Glutamatergic neuron (in vitro differentiated cells): ENCODE results near the gene MDH1. TPM values are rescaled to one million over a fixed set of nuclear protein-coding genes. Genes with fewer than 3 reads are reported as not detected.

ENCODE experiments used
- DNase-seq: peaks from one replicate; pipeline ENCODE4 v3.0.0; 2022
- H3K27ac Mint-ChIP-seq: one replicate; pipeline ENCODE4 v1.8.0; 2020; ENCODE audit warnings: mild to moderate bottlenecking, mixed read lengths, inconsistent platforms; ENCODE audit not compliant: unreplicated experiment
- H3K27me3 Mint-ChIP-seq: one replicate; pipeline ENCODE4 v1.8.0; 2020; ENCODE audit warnings: mild to moderate bottlenecking, moderate library complexity, mixed read lengths, inconsistent platforms; ENCODE audit not compliant: unreplicated experiment
- H3K36me3 Mint-ChIP-seq: one replicate; pipeline ENCODE4 v1.8.0; 2020; ENCODE audit warnings: mild to moderate bottlenecking, mixed read lengths, inconsistent platforms; ENCODE audit not compliant: unreplicated experiment
- H3K4me1 Mint-ChIP-seq: one replicate; pipeline ENCODE4 v1.8.0; 2020; ENCODE audit warnings: mild to moderate bottlenecking, low read depth, mixed read lengths, inconsistent platforms; ENCODE audit not compliant: unreplicated experiment
- H3K4me3 Mint-ChIP-seq: one replicate; pipeline ENCODE4 v1.8.0; 2020; ENCODE audit warnings: mild to moderate bottlenecking, mixed read lengths, inconsistent platforms; ENCODE audit not compliant: unreplicated experiment
- H3K9me3 Mint-ChIP-seq: one replicate; pipeline ENCODE4 v1.8.0; 2020; ENCODE audit warnings: mild to moderate bottlenecking, moderate library complexity, mixed read lengths, inconsistent platforms; ENCODE audit not compliant: unreplicated experiment
- CTCF ChIP-seq: fragments of 200-600 bp; sonication (generic); IDR thresholded peaks from one replicate; pipeline ENCODE4 v1.5.0; 2021; ENCODE audit not compliant: partially characterized antibody, unreplicated experiment
- total RNA-seq: library from RNA; stranded (reverse); fragmentation: NEBNext Ultra II Directional; extraction: Animal tissue kit (Norgen Biotek cat#: 25700); gene quantifications from one replicate; pipeline ENCODE4 v1.2.1, GENCODE V29; 2021; ENCODE audit not compliant: unreplicated experiment

The MDH1 gene
- total RNA-seq, 1 donor from 2014 or later: 103 TPM

- Mint-ChIP-seq H3K4me3 (no peak overlapping the region), H3K27me3 (no peaks in the 10 kb centered on the region), H3K4me1 (no peaks in the 10 kb centered on the region), H3K27ac (no peak overlapping the region), H3K36me3 (no peaks in the 10 kb centered on the region), H3K9me3 (no peaks in the 10 kb centered on the region)
- TF ChIP-seq CTCF: no peak
- DNase-seq: no peak
Observed at GRCh38 chr2:63610525-63610924, 21.8 kb downstream of the MDH1 start.

- Mint-ChIP-seq H3K27me3 (no peaks in the 10 kb centered on the region), H3K4me1 (no peaks in the 10 kb centered on the region), H3K36me3 (no peaks in the 10 kb centered on the region), H3K27ac (no peak overlapping the region), H3K9me3 (no peaks in the 10 kb centered on the region), H3K4me3 (no peak overlapping the region)
- no peak for TF ChIP-seq CTCF
- no peak for DNase-seq
Observed at GRCh38 chr2:63613391-63613901, 24.7 kb downstream of the MDH1 start.

- Mint-ChIP-seq H3K27me3 (no peaks in the 10 kb centered on the region), H3K36me3 (no peaks in the 10 kb centered on the region), H3K9me3 (no peaks in the 10 kb centered on the region), H3K4me1 (no peaks in the 10 kb centered on the region), H3K27ac (no peak overlapping the region), H3K4me3 (no peak overlapping the region)
- no peak for DNase-seq
- no peak for TF ChIP-seq CTCF
Observed at GRCh38 chr2:63614448-63614968, 25.7 kb downstream of the MDH1 start.

- H3K4me3 Mint-ChIP-seq: no peak overlapping the region
- DNase-seq: no peak
- no peaks in the 10 kb centered on the region for H3K36me3 Mint-ChIP-seq
- no peak overlapping the region for H3K27ac Mint-ChIP-seq
- H3K9me3 Mint-ChIP-seq: no peaks in the 10 kb centered on the region
- no peaks in the 10 kb centered on the region for H3K4me1 Mint-ChIP-seq
- no peaks in the 10 kb centered on the region for H3K27me3 Mint-ChIP-seq
- TF ChIP-seq CTCF: no peak
Observed at GRCh38 chr2:63614983-63615945, 26.5 kb downstream of the MDH1 start.

GRCh38 chr2:63617366-63617765 is 28.6 kb downstream of the MDH1 start:
- TF ChIP-seq CTCF: no peak
- Mint-ChIP-seq H3K4me1 (no peaks in the 10 kb centered on the region), H3K36me3 (peaks cover 6% of the 10 kb centered on the region), H3K4me3 (no peak overlapping the region), H3K27ac (no peak overlapping the region), H3K27me3 (no peaks in the 10 kb centered on the region), H3K9me3 (peaks cover 1% of the 10 kb centered on the region)
- no peak for DNase-seq
